PFSK-1 (cell line): ENCODE measurements around the gene ZFP1.

Source experiments
- FOXP2 ChIP-seq: optimal IDR thresholded peaks from 2 replicates; pipeline ENCODE3; 2011; ENCODE audit warnings: borderline replicate concordance, control low read depth, inconsistent platforms; ENCODE audit not compliant: insufficient read depth; ENCODE audit errors: extremely low read length, extremely low read depth
- POLR2AphosphoS5 ChIP-seq: IDR thresholded peaks from 2 replicates; pipeline ENCODE4 v1.6.1; 2012; ENCODE audit warnings: low read depth, mild to moderate bottlenecking, control low read depth, low read length, moderate library complexity
- REST ChIP-seq, 2 experiments: IDR thresholded peaks; 2 replicates each; pipeline versions ENCODE4 v1.6.1 to v1.8.0; 2011 to 2012; ENCODE audit warnings: low read depth in 2 of 2, low read length in 2 of 2, control low read depth in 1 of 2, inconsistent platforms in 1 of 2, mild to moderate bottlenecking in 1 of 2, moderate library complexity in 1 of 2; ENCODE audit not compliant: insufficient read depth in 1 of 2
- SIN3A ChIP-seq: IDR thresholded peaks from 2 replicates; pipeline ENCODE4 v1.6.1; 2012; ENCODE audit warnings: mild to moderate bottlenecking, low read length, moderate library complexity, borderline replicate concordance; ENCODE audit not compliant: insufficient read depth
- TAF1 ChIP-seq: IDR thresholded peaks from 2 replicates; pipeline ENCODE4 v1.6.1; 2012; ENCODE audit warnings: low read length, control low read depth, borderline replicate concordance; ENCODE audit not compliant: insufficient read depth

ZFP1 gene

GRCh38 chr16:75101635-75102034 is 46.7 kb upstream of the ZFP1 start:
- TF ChIP-seq SIN3A, result no peak
- no peak for TF ChIP-seq POLR2AphosphoS5
- TF ChIP-seq TAF1, result no peak
- TF ChIP-seq REST (IDR thresholded peaks at IDR 0.05; ENCODE audit: insufficient read depth in 1 of 2, low read depth in 2 of 2, low read length in 2 of 2), result no peak
- TF ChIP-seq FOXP2, result no peak

GRCh38 chr16:75102595-75102994 is 45.7 kb upstream of the ZFP1 start:
- no peak for TF ChIP-seq FOXP2
- no peak for TF ChIP-seq TAF1
- no peak for TF ChIP-seq POLR2AphosphoS5
- TF ChIP-seq SIN3A, result no peak
- TF ChIP-seq REST (IDR thresholded peaks at IDR 0.05; ENCODE audit: insufficient read depth in 1 of 2, low read depth in 2 of 2, low read length in 2 of 2), result no peak

- TF ChIP-seq SIN3A (no peak), TAF1 (no peak), REST (IDR thresholded peaks at IDR 0.05; ENCODE audit: insufficient read depth in 1 of 2, low read depth in 2 of 2, low read length in 2 of 2) (no peak), POLR2AphosphoS5 (no peak), FOXP2 (no peak)
These were observed 44.3 kb upstream of the ZFP1 start for GRCh38 chr16:75103994-75104393.

- no peak for TF ChIP-seq TAF1
- TF ChIP-seq POLR2AphosphoS5, result no peak
- TF ChIP-seq FOXP2, result no peak
- TF ChIP-seq SIN3A, result no peak
- TF ChIP-seq REST (IDR thresholded peaks at IDR 0.05; ENCODE audit: insufficient read depth in 1 of 2, low read depth in 2 of 2, low read length in 2 of 2), result no peak
These were observed 43.5 kb upstream of the ZFP1 start for GRCh38 chr16:75104836-75105235.
